Right lobe of liver (tissue), 6 donors: ENCODE measurements around the gene LRFN2. TPM values are rescaled to one million over a fixed set of nuclear protein-coding genes. Genes with fewer than 3 reads are reported as not detected.

Source experiments
- ATAC-seq, 4 donors: fragments of 200-7000 bp; cut with Tn5 transposase; one replicate each; pipeline ENCODE4 v1.9.1; 2020; ENCODE audit warnings: mild to moderate bottlenecking in 4 of 4, moderate library complexity in 4 of 4
- DNase-seq, 3 donors: peaks; one replicate each; pipeline ENCODE4 v3.0.0-alpha.2; 2020
- H3K27ac ChIP-seq, 3 donors: fragments of 200-600 bp; one replicate each; pipeline ENCODE4 v1.8.0; 2022
- H3K27me3 ChIP-seq, 2 donors: fragments of 200-600 bp; one replicate each; pipeline ENCODE4 v1.8.0; 2022
- H3K36me3 ChIP-seq, 4 donors: fragments of 200-600 bp; sonication (generic) in 1 of 4; one replicate each; pipeline versions ENCODE4 v1.5.1 to v1.8.0; 2017 to 2022; ENCODE audit warnings: control low read depth in 1 of 4
- H3K4me1 ChIP-seq, 4 donors: fragments of 200-600 bp; sonication (generic) in 1 of 4; one replicate each; pipeline versions ENCODE4 v1.5.1 to v1.8.0; 2017 to 2022; ENCODE audit warnings: control low read depth in 1 of 4
- H3K4me3 ChIP-seq, 3 donors: fragments of 200-600 bp; one replicate each; pipeline ENCODE4 v1.8.0; 2022
- H3K9me3 ChIP-seq, 4 donors: fragments of 200-600 bp; sonication (generic) in 1 of 4; one replicate each; pipeline versions ENCODE4 v1.5.1 to v1.8.0; 2017 to 2022; ENCODE audit warnings: control low read depth in 1 of 4
- POLR2A ChIP-seq: fragments of 450-650 bp; IDR thresholded peaks from one replicate; pipeline ENCODE4 v1.6.1; 2017; ENCODE audit warnings: antibody characterized with exemption, mild to moderate bottlenecking
- WGBS: methylation state at CpG from one replicate; pipeline ENCODE4 v1.1.6; 2018; ENCODE audit warnings: low coverage, low lambda C conversion rate; ENCODE audit not compliant: insufficient coverage; ENCODE audit errors: missing lambda C conversion rate; 5-methylcytosine and 5-hydroxymethylcytosine counted together
- intact Hi-C, 2 donors: fragments of 100-400 bp; cut with DNase I; formaldehyde crosslinking; loops; one replicate each; pipeline versions ENCODE4 v1.11.2 to v1.14.1; 2022
- total RNA-seq, 6 experiments: library from RNA; depleted of rRNA in 2 of 6; stranded (reverse); fragments of >200 nt in 2 of 6; fragmentation: NEBNext Ultra II Directional in 3 of 6; extraction: Animal tissue kit (Norgen Biotek cat#: 25700) in 3 of 6; gene quantifications; one replicate each; pipeline versions ENCODE4 v1.1.0 to v1.2.4, GENCODE V29; 2016 to 2023
- TF ChIP-seq, protein P1 (sequence below), 4 donors: fragments of 200-600 bp in 3 of 4; fragments of 450-650 bp in 1 of 4; IDR thresholded peaks; one replicate each; pipeline versions ENCODE4 v1.5.1 to v1.8.0; 2016 to 2022; ENCODE audit warnings: antibody characterized with exemption in 4 of 4, mild to moderate bottlenecking in 2 of 4
- donor health status: DM: no; HTN: yes; CAD: no.
- donor health status: DM: no; HTN: no; CAD: no.
- donor health status: DM: no; HTN: no; CAD: no.
- donor health status: DM: no; HTN: yes; CAD: no.
- donor health status: DM: no; HTN: yes; CAD: no.

LRFN2 gene
- total RNA-seq, 6 experiments from 2014 or later = 0.19 TPM; not detected in 5

GRCh38 chr6:40461643-40462042 is 125.5 kb downstream of the LRFN2 start:
- DNase-seq (no peak), ATAC-seq (no peak)
- Histone ChIP-seq H3K27ac (no peak overlapping the region), H3K27me3 (no peaks in the 10 kb centered on the region), H3K4me1 (no peaks in the 10 kb centered on the region), H3K4me3 (no peak overlapping the region), H3K9me3 (no peaks in the 10 kb centered on the region), H3K36me3 (no peaks in the 10 kb centered on the region)
- intact Hi-C loops = no loop called here
- WGBS = 64% methylated on average over 2 of the region's 3 CpGs
- TF ChIP-seq, protein P1, sequence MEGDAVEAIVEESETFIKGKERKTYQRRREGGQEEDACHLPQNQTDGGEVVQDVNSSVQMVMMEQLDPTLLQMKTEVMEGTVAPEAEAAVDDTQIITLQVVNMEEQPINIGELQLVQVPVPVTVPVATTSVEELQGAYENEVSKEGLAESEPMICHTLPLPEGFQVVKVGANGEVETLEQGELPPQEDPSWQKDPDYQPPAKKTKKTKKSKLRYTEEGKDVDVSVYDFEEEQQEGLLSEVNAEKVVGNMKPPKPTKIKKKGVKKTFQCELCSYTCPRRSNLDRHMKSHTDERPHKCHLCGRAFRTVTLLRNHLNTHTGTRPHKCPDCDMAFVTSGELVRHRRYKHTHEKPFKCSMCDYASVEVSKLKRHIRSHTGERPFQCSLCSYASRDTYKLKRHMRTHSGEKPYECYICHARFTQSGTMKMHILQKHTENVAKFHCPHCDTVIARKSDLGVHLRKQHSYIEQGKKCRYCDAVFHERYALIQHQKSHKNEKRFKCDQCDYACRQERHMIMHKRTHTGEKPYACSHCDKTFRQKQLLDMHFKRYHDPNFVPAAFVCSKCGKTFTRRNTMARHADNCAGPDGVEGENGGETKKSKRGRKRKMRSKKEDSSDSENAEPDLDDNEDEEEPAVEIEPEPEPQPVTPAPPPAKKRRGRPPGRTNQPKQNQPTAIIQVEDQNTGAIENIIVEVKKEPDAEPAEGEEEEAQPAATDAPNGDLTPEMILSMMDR (IDR thresholded peaks at IDR 0.05) = no peak

- TF ChIP-seq POLR2A = no peak
- TF ChIP-seq, protein P1 (IDR thresholded peaks at IDR 0.05) = no peak
- Histone ChIP-seq H3K36me3 (no peaks in the 10 kb centered on the region), H3K27me3 (no peaks in the 10 kb centered on the region), H3K27ac (no peak overlapping the region), H3K4me1 (peaks cover 0 to 6% (median 0%) of the 10 kb centered on the region in 4 donors), H3K4me3 (no peak overlapping the region), H3K9me3 (no peaks in the 10 kb centered on the region)
- intact Hi-C loops = no loop called here
- DNase-seq (no peak), ATAC-seq (no peak)
- 83% methylated on average over 1 of the region's 1 CpG for WGBS
Observed at GRCh38 chr6:40460380-40460779, 126.8 kb downstream of the LRFN2 start.

- no peak for TF ChIP-seq POLR2A
- TF ChIP-seq, protein P1 (IDR thresholded peaks at IDR 0.05) = no peak
Observed at GRCh38 chr6:40457261-40457660, 129.9 kb downstream of the LRFN2 start.

GRCh38 chr6:40456390-40457013 is 130.7 kb downstream of the LRFN2 start:
- Histone ChIP-seq H3K4me3 (no peak overlapping the region), H3K27me3 (no peaks in the 10 kb centered on the region), H3K36me3 (no peaks in the 10 kb centered on the region), H3K27ac (no peak overlapping the region), H3K9me3 (no peaks in the 10 kb centered on the region), H3K4me1 (peaks cover 0 to 6% (median 0%) of the 10 kb centered on the region in 4 donors)
- intact Hi-C loops = no loop called here
- ATAC-seq (peak; percentile 61 to 92 (median 74)), DNase-seq (no peak)
- WGBS = 38% methylated on average over 5 of the region's 5 CpGs
- TF ChIP-seq POLR2A = no peak
- TF ChIP-seq, protein P1 (IDR thresholded peaks at IDR 0.05) = no peak

More at GRCh38 chr6:40457261-40457660, 129.9 kb downstream of the LRFN2 start:
- Histone ChIP-seq H3K36me3 (no peaks in the 10 kb centered on the region), H3K4me1 (peaks cover 0 to 6% (median 0%) of the 10 kb centered on the region in 4 donors), H3K4me3 (no peak overlapping the region), H3K9me3 (no peaks in the 10 kb centered on the region), H3K27ac (no peak overlapping the region), H3K27me3 (no peaks in the 10 kb centered on the region)
- WGBS = 100% methylated on average over 1 of the region's 1 CpG
- intact Hi-C loops = no loop called here
- ATAC-seq = no peak
- no peak for DNase-seq
